HL-60 (cell line): ENCODE measurements around the gene TMX3.

ENCODE experiments used
- CTCF ChIP-seq: IDR thresholded peaks from one replicate; pipeline ENCODE4 v1.5.1; 2011; ENCODE audit warnings: low read length, control low read depth, inconsistent platforms; ENCODE audit not compliant: insufficient read depth
- GABPA ChIP-seq: IDR thresholded peaks from 2 replicates; pipeline ENCODE4 v1.6.1; 2012; ENCODE audit warnings: low read depth
- POLR2AphosphoS5 ChIP-seq: IDR thresholded peaks from 2 replicates; pipeline ENCODE4 v1.6.1; 2012; ENCODE audit warnings: low read depth
- REST ChIP-seq: IDR thresholded peaks from 2 replicates; pipeline ENCODE4 v1.6.1; 2012; ENCODE audit warnings: low read depth; ENCODE audit not compliant: insufficient replicate concordance
- SPI1 ChIP-seq: IDR thresholded peaks from 2 replicates; pipeline ENCODE4 v1.6.1; 2012; ENCODE audit warnings: low read depth, mild to moderate bottlenecking, borderline replicate concordance

GRCh38 chr18:68676913-68677312 lies 38.0 kb downstream of the TMX3 start:
- TF ChIP-seq CTCF (no peak), REST (no peak), POLR2AphosphoS5 (no peak), GABPA (no peak), SPI1 (no peak)
